Measurements from ENCODE around the gene UNCX. TPM values are rescaled to one million over a fixed set of nuclear protein-coding genes. Genes with fewer than 3 reads are reported as not detected.

Gene UNCX
- total RNA-seq, 2 experiments from 2014 or later = not detected

- peaks cover 3% of the 10 kb centered on the region for H3K9me3 Mint-ChIP-seq
- H3K4me3 ChIP-seq (ENCODE audit: low read length) = no peak overlapping the region
- TF ChIP-seq CTCF (IDR thresholded peaks at IDR 0.05) = no peak
- H3K27ac ChIP-seq (ENCODE audit: low read depth in 1 of 2, low read length in 2 of 2) = no peak overlapping the region
- intact Hi-C loops (cut with DNase I, micrococcal nuclease) = no loop called here
- no peaks in the 10 kb centered on the region for H3K4me1 Mint-ChIP-seq (ENCODE audit: low read depth)
- no peaks in the 10 kb centered on the region for H3K36me3 Mint-ChIP-seq (ENCODE audit: low read depth)
- no peaks in the 10 kb centered on the region for H3K36me3 ChIP-seq (ENCODE audit: insufficient read depth, low read length)
- ChIA-PET POLR2A (no interaction called here), CTCF (no interaction called here)
- peaks cover 40 to 47% of the 10 kb centered on the region in 2 experiments for H3K27me3 ChIP-seq (ENCODE audit: control insufficient read depth in 1 of 2, insufficient read depth in 2 of 2, low read length in 2 of 2)
- no peak overlapping the region for H3K4me3 Mint-ChIP-seq
- ATAC-seq (ENCODE audit: poor library complexity) (no peak), DNase-seq (no peak)
- H3K4me1 ChIP-seq (ENCODE audit: insufficient read depth, low read length) = peaks cover 4% of the 10 kb centered on the region
- no peak overlapping the region for H3K27ac Mint-ChIP-seq
- H3K9me3 ChIP-seq (ENCODE audit: control insufficient read depth in 1 of 2, insufficient read depth in 1 of 2, low read length in 2 of 2) = peaks cover 0 to 16% of the 10 kb centered on the region in 2 experiments
- peaks cover 74% of the 10 kb centered on the region for H3K27me3 Mint-ChIP-seq
Observed at GRCh38 chr7:1219498-1219897, 13.2 kb upstream of the UNCX start.

DNA sequence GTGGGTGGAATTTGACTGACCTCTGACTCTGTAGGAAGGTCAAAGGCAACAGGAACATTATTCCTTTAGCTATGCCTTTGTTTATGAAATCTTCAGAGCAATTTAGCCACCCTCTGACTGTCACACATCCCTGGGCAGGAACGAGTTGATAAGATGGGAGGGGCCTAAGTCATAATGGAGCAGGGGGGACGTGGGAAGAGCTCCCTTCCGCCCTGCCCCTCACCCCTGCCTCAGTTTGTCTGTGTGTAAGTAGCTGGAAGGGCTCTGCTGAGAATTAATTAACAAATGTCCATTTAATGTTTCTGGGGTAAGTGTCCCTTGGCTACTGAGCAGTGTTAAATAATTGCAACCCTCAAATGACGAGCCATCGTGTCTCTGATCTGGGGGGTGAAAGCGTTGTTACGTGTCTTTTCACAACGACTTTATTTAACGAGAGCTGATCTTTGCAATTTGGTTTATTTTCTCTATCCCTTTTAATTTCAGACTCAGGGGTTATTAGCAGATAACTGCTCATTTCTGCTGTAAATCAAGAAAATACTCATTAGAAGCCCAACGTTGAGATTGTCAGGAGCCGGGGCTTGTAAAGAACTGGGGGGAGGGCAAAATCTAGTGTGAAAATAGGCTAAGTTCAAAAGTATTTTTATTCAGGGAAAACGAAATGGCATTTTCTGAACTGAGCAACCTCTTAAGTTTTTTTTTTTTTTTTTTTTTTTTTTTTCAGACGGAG, 12.5 kb upstream of the UNCX start:
- peaks cover 72% of the 10 kb centered on the region for H3K27me3 Mint-ChIP-seq
- Histone ChIP-seq H3K4me3 (ENCODE audit: low read length) (no peak overlapping the region), H3K4me1 (ENCODE audit: insufficient read depth, low read length) (peaks cover 4% of the 10 kb centered on the region), H3K27ac (ENCODE audit: low read depth in 1 of 2, low read length in 2 of 2) (no peak overlapping the region), H3K9me3 (ENCODE audit: control insufficient read depth in 1 of 2, insufficient read depth in 1 of 2, low read length in 2 of 2) (peaks cover 0 to 16% of the 10 kb centered on the region in 2 experiments), H3K27me3 (ENCODE audit: control insufficient read depth in 1 of 2, insufficient read depth in 2 of 2, low read length in 2 of 2) (peaks cover 42 to 49% of the 10 kb centered on the region in 2 experiments), H3K36me3 (ENCODE audit: insufficient read depth, low read length) (no peaks in the 10 kb centered on the region)
- no peaks in the 10 kb centered on the region for H3K4me1 Mint-ChIP-seq (ENCODE audit: low read depth)
- DNase-seq = no peak
- TF ChIP-seq CTCF (IDR thresholded peaks at IDR 0.05) = no peak
- no peak for ATAC-seq (ENCODE audit: poor library complexity)
- no peaks in the 10 kb centered on the region for H3K36me3 Mint-ChIP-seq (ENCODE audit: low read depth)
- H3K4me3 Mint-ChIP-seq = no peak overlapping the region
- intact Hi-C loops (cut with DNase I, micrococcal nuclease) = no loop called here
- POLR2A ChIA-PET = no interaction called here
- CTCF ChIA-PET = no interaction called here
- no peak overlapping the region for H3K27ac Mint-ChIP-seq
- H3K9me3 Mint-ChIP-seq = peaks cover 3% of the 10 kb centered on the region

DNA sequence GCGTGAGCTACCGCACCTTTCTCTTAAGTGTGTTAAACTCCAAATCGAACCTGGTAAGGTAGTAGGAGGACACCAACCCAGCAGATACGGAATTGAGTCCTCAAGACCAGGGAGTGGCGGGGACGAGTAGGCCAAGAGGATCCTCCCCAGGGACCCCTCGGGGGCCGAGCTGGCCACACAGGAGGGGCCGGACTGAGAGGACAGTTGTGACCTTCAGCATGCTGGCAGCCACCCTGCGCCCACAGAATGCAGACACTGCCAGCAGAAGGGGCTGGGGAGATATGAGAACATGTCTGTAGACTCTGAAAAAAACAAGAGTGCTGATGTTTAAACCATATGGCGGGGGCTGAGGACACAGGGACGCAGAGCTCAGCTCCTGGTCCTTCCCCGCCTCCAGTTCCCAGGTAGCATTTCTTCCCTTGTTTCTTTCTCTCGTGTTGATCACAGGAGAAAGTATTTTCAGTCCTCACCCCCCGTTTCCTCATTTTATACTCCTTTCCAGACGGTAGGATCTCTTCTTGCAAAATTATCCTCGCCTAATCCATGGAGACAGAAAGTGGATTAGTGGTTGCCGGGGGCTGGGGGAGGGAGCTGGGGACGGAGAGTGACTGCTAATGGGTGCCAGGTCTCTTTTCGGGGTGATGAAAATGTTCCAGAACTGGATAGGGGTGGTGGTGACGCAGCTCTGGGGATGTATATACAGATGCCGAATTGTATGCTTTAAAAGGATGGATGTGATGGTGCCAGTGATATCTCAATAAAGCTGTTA, 11.5 kb upstream of the UNCX start:
- peaks cover 49 to 58% of the 10 kb centered on the region in 2 experiments for H3K27me3 ChIP-seq (ENCODE audit: control insufficient read depth in 1 of 2, insufficient read depth in 2 of 2, low read length in 2 of 2)
- H3K4me3 ChIP-seq (ENCODE audit: low read length) = no peak overlapping the region
- ChIA-PET CTCF (interaction anchor here (1.0 kb wide), 1 partner anchor 253 kb away, joined by 3 read pairs; no protein-coding TSS in a partner anchor), POLR2A (interaction anchor here (0.6 kb wide), 1 partner anchor 1492 kb away, joined by 3 read pairs; no protein-coding TSS in a partner anchor)
- H3K36me3 ChIP-seq (ENCODE audit: insufficient read depth, low read length) = no peaks in the 10 kb centered on the region
- H3K4me1 ChIP-seq (ENCODE audit: insufficient read depth, low read length) = peaks cover 4% of the 10 kb centered on the region
- no peak overlapping the region for H3K27ac ChIP-seq (ENCODE audit: low read depth in 1 of 2, low read length in 2 of 2)
- DNase-seq (no peak), ATAC-seq (ENCODE audit: poor library complexity) (no peak)
- H3K9me3 ChIP-seq (ENCODE audit: control insufficient read depth in 1 of 2, insufficient read depth in 1 of 2, low read length in 2 of 2) = peaks cover 0 to 14% of the 10 kb centered on the region in 2 experiments
- intact Hi-C loops (cut with DNase I, micrococcal nuclease) = no loop called here
- Mint-ChIP-seq H3K36me3 (ENCODE audit: low read depth) (no peaks in the 10 kb centered on the region), H3K27me3 (peaks cover 72% of the 10 kb centered on the region), H3K9me3 (peaks cover 3% of the 10 kb centered on the region), H3K4me3 (no peak overlapping the region), H3K4me1 (ENCODE audit: low read depth) (peaks cover 5% of the 10 kb centered on the region), H3K27ac (no peak overlapping the region)
- no peak for TF ChIP-seq CTCF (IDR thresholded peaks at IDR 0.05)
